T-helper 2 cell treated with Interferon-gamma antibody and Interleukin-4, amounts not matched to agents 100 ng/mL and 5 ng/mL, for 36 hours (primary cell): ENCODE data around the gene NDST1. TPM values are rescaled to one million over a fixed set of nuclear protein-coding genes. Genes with fewer than 3 reads are reported as not detected.

ENCODE experiments used
- intact Hi-C: fragments of 100-400 bp; cut with micrococcal nuclease; formaldehyde crosslinking; loops from one replicate; pipeline ENCODE4 v1.15.1; 2023
- total RNA-seq: library from RNA; stranded (reverse); gene quantifications from 2 replicates; pipeline ENCODE4 v1.2.3, GENCODE V29; 2022

NDST1 gene
- total RNA-seq, 1 donor from 2014 or later = 0.41 TPM

- intact Hi-C loops = no loop called here
Observed at GRCh38 chr5:150488519-150489359, 19.2 kb upstream of the NDST1 start.

GRCh38 chr5:150489360-150490295 is 18.3 kb upstream of the NDST1 start:
- intact Hi-C loops = no loop called here

- intact Hi-C loops = no loop called here
Observed at GRCh38 chr5:150490296-150490669, 17.6 kb upstream of the NDST1 start.

GRCh38 chr5:150490754-150491153 is 17.2 kb upstream of the NDST1 start:
- intact Hi-C loops = no loop called here

GRCh38 chr5:150491876-150492275 is 16.1 kb upstream of the NDST1 start:
- intact Hi-C loops = no loop called here

- intact Hi-C loops = no loop called here
Observed at GRCh38 chr5:150492621-150493020, 15.3 kb upstream of the NDST1 start.

- intact Hi-C loops = no loop called here
Observed at GRCh38 chr5:150496098-150496497, 11.8 kb upstream of the NDST1 start.

- intact Hi-C loops = no loop called here
Observed at GRCh38 chr5:150496534-150496933, 11.4 kb upstream of the NDST1 start.

GRCh38 chr5:150497274-150497988 is 10.5 kb upstream of the NDST1 start:
- intact Hi-C loops = no loop called here

GRCh38 chr5:150497989-150498317 is 10.0 kb upstream of the NDST1 start:
- intact Hi-C loops = no loop called here

- intact Hi-C loops = no loop called here
Observed at GRCh38 chr5:150498501-150498900, 9.4 kb upstream of the NDST1 start.

GRCh38 chr5:150498971-150499370 is 9.0 kb upstream of the NDST1 start:
- intact Hi-C loops = no loop called here

GRCh38 chr5:150499437-150499956 is 8.4 kb upstream of the NDST1 start:
- intact Hi-C loops = no loop called here

- intact Hi-C loops = no loop called here
Observed at GRCh38 chr5:150500328-150500841, 7.5 kb upstream of the NDST1 start.

GRCh38 chr5:150500905-150501304 is 7.0 kb upstream of the NDST1 start:
- intact Hi-C loops = no loop called here

- intact Hi-C loops = no loop called here
Observed at GRCh38 chr5:150502106-150502505, 5.8 kb upstream of the NDST1 start.

GRCh38 chr5:150502847-150503246 is 5.1 kb upstream of the NDST1 start:
- intact Hi-C loops = no loop called here

- intact Hi-C loops = no loop called here
Observed at GRCh38 chr5:150503386-150503785, 4.5 kb upstream of the NDST1 start.

- intact Hi-C loops = no loop called here
Observed at GRCh38 chr5:150503977-150504620, 3.8 kb upstream of the NDST1 start.

- intact Hi-C loops = no loop called here
Observed at GRCh38 chr5:150505041-150505511, 2.9 kb upstream of the NDST1 start.

GRCh38 chr5:150505816-150506215 is 2.1 kb upstream of the NDST1 start:
- intact Hi-C loops = no loop called here
